ENCODE data around the gene CABLES1.
"Not testable (repeated sequence)": the region's sequence is repeated elsewhere in the genome, so short reads cannot be mapped to it uniquely, and the experiment has no call there.

CABLES1 gene

DNA sequence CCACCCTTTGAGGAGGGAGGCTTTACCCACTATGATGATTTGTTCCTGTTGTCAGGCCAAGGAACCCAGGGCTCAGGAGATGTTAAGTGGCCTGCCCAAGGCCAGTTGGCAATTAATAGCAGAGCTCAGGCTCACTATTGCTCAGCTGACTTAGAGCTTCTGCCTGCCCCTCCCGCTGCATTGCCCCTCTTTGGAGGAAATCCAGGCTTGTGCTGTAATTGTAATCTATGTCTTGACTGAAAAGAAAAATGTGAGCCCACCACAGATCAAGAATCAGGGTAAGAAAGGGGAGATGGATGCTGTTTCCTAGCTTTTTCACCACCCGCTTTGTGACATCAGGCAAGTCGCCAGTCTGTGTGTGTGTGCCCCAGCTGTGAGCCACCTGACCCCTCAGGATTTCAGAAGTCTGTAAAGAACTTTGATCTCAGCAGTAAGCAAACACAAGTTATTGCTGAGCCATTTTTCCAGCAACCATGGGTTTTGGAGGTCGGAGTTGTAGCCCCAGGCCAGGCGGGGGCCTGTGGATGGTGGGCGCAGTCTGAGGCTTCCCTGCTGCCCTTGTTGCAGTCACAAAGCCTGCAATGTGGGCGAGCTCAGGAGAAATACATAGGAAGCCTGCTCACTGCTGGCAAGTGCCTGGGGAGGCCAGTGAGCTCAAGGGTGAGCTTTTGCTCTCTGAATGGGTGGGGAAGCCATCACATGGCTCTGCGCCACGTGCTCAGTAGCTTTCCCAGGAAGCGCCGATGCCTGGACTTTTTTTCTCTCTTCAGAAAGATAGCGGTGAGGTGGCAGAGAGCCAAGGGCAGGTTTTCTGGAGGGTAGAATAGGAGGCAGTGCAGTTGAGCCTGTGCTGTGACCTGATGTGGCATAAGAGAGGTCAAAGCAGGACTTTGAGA, 6.1 kb downstream of the CABLES1 start:
- DNase-seq = peak in 2 of 58 donors; percentile 8 to 35

DNA sequence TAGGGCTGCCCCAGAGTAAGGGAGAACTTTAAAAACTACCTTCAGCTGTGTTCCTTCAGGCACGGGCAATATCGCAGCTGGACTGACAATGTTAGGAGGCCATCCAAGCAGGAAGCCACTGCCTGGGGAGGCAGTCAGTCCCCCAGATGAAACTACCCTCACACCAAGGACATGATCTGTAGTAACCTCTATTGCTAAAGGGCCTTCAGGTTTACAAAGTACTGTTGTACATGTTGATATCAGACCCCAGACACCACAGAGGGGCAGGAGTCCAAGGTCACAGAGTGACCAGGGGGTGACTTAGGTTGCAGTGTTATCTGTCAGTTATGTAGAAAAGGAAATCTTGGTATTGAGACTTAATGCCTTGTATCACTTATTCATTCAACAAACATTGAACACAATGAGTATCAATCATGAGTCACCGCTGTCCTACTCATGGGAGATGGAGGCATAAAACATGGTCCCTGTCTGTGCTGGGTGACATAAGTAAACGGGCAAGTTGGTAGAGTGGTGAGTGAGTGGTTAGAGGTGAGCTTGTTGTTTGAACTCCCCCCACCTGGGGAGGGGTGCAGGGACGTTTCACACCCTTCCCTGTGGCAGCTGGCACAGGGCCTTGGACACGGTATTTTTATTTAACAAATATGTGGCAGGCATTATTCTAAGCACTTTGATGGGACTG, 7.1 kb downstream of the CABLES1 start:
- no peak for DNase-seq

DNA sequence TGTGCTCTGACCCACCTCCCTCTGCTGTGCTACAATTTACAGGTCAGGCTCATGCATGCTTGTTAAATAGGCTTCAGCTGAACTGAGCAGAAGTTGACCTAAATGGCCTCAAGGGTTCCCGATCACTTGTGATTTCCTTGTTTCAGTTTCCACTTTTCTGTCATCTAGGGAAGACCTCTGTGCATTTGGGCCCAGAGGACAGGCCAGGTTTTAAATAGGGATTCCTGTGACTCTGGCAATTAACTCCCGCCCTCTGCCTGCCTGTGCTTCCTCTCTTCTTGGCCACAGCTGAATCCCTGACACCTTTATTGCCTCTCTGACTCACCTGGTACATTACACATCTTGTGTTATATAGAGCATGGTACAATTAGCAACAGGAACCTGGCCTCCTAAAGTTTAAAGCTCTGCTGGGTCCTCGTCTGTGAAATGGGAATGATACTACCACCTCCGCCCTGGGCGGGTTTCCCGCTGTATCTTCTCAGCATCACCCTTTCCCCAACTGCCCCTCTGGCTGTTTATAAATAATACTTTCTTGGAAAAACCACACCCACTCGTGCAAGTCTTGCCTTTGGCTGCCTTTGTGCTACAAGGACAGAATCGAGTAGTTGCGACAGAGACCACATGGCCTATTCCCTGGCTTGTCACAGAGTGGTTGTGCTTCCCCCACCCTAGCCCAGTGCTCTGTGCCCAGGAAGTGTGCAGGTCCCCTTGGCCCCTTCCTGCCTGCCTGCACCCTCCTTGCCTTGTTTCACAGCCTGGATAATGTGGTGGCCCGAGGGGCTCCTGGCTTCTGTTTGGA, 7.9 kb downstream of the CABLES1 start:
- DNase-seq = peak in 13 of 58 donors; percentile 14 to 72 (median 43)

DNA sequence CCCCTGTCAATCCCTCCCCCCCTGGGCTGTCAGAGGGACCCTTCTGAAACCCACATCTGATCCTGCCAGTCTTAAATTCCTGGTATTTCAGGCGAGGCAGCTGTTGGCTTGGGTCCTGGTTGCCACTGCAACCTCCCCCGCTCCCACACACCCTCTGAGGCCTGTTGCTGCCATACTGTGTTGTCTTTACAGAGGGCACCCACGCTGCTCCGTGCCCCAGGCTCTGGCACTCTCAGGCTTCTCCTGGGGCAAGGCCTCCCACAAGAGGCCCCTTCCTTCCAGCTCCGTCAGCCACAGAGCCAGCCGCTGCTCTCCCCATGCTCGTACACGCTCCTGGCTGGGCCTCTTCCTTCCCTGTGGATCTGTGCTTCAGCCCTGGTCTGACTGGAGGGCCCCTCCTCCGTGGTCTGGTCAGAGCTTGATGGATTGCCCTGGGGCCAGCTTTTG, 8.6 kb downstream of the CABLES1 start:
- DNase-seq = peak in 23 of 58 donors; percentile 9 to 72 (median 35)

DNA sequence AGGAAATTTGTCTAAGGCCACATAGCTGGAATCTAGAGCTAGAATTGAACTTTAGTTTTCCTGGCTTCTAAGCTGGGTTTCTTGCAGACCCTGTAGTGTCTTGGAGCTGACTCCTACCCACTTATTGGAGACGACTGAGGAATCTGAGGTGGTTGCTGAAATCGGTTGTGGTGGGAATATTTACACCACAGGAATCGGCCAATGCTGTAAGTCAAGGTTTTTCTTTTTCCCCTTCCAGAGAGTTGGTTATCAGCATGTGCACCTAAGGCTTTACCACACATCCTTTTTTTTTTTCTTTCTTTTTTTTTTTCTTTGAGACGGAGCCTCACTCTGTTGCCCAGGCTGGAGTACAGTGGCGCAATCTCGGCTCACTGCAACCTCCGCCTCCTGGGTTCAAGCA, 9.4 kb downstream of the CABLES1 start:
- DNase-seq = no peak

DNA sequence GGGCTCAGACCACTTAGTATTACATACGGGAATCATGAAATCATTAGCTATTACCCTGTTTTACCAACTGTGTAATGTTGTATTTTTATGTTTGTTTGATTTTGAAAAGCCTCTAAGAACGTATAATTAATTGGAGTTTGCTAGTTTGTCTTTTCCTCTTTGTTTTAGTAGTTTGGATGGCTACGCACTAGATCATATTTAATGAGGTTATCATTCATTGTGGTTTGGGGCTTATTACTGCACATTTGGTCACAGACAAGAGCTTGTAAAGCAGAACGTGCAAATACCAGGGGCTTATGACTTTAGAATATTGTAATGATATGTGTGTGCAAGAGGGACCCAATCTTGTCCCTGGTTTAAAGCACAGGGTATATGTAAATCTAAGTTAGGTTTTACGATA, 10.3 kb downstream of the CABLES1 start:
- no peak for DNase-seq

DNA sequence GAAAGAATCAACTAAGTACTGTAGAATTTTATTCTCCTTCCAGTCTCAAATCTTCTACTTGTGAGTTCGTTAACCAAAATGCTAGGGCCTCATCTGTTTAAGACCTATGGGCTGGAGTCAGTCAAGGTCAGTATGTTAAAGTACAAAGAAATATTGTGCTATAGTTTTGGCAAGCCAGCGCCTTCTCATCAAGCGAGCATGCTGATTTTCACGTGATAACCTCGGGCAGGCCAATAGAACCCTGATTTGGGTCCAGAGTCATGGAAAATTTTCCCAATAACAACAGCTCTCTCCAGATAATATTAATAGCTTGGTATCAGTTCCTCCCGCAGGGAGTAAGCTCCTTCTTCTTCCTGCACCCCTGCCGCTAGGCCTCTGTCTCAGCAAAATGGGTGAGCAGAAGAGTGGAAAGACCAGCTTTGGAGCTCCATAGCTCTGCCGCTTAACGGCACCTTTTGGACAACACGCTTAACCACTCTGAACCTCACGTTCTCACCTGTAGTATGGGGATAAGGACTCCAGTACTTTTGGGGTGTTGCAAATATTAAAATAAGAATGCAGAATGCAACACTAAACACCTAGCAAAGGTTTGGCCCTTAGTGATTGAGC, 11.7 kb downstream of the CABLES1 start:
- peak in 2 of 58 donors; percentile 6 to 29 for DNase-seq

DNA sequence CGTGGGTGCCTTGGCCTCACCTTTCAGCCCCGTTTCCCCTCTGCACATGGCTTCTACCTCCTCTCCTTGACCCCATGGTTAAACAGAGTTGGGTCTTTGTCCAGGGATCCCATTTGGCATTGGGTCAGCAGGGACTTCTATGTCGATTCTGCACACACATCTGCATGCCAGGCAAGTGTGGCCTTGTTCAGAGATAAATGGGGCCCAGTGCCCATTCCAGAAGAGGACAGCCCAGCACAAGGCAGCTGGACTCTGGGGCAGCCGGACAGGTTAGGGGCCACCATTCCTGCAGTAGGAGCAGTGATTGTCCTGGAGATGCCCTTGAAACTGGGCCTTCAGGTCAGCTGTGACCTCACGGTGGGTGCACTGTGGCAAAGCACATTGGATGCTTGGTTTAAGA, 13.1 kb downstream of the CABLES1 start:
- DNase-seq = no peak

DNA sequence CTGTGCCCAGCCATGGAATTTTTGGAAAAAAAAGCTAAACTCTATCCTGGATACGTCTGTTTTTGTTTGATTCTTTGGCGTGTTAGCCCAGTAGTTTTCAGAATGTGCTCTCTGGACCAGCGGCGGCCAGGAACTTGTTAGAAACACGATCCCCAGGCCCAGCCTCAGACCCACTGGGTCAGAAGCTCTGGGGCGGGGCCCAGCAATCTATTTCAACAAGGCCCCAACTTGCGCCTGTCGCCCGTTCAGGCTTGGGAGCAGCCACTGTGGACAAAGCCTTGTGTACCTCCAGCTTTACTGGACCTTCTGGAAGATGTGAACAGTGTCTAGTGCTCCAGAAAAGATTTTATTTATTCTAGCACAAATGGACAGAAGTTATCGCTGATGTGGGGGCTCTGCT, 14.3 kb downstream of the CABLES1 start:
- DNase-seq = no peak

DNA sequence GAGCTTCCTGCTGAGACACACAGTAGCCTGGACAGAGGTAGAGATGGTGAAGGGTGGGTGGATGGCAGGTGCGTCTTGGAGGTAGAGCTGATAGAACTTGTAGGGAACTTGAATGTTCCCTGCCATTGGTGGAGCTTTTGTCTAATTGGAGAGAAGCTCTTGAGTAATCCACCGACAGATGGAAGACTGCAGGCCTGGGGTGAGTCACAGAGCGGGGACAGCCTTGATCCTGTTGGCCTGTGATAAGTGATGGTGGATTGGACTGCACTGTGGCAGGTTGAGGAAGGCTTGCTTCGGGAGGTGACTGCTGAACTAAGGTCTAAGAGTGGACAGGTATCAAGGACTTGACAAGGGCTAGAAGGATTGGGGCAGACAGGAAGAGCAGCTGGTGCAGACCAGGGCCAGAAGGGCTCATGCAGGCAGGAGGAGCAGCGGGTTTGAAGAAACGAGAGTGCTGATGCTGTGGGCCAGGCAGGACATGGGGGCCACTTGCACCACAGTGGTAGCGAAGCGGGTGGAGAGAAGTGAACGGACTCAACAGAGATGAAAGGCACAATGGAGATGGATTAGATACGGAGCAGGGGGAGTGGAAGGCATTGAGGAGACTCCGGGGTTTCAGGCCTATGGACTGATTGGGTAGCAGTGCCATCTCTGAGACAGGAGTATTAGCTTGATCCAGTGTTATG, 16.3 kb downstream of the CABLES1 start:
- no peak for DNase-seq

DNA sequence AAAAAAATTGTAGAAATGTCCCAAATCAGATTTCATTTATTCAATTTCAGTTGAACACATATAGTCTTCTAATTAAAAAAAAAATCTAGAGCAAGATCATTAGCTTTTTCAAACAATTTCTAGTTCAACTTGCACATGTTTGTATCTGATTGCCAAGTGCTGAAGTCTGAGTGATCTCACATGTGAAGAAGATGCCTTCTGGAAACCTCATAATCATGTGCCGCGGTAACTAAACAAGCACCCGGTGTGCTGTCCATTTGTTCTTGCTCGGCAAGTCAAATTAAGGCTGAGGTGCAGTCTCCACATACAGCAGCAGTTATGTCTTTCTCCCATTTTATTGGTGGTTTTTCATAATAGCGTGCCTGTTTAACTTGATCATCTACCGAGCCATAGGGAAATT, 18.7 kb downstream of the CABLES1 start:
- no peak for DNase-seq

DNA sequence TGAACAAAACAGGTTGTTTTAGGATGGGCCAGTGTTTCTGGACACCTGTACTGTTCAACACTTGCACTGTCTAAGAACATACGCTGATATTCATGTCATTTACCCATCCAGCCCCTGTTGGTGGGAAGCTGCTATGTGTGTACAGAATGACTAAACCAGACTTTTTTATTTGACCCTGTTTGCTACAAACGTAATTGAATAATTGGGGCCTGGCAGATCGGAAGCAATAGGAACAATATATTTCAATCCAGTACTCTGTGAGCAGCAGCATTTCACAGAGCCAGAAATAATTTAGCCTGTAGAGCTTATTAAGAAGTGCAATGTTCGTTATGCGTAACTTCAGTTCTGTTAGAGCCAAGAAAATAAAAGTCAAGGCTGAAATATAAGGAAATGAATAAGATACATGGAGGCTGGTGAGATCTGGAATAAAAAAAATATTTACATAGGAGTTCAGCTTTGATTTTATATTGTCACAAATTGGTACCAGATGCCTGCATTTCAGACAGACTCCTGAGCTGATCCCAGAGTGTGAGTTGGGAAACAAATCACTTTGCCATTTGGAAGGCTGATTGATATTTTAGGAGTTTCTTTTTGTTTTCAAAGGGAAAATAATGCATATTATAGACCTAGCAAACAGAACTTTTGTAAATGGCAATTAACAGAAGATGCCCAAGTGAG, 19.7 kb downstream of the CABLES1 start:
- no peak for DNase-seq

DNA sequence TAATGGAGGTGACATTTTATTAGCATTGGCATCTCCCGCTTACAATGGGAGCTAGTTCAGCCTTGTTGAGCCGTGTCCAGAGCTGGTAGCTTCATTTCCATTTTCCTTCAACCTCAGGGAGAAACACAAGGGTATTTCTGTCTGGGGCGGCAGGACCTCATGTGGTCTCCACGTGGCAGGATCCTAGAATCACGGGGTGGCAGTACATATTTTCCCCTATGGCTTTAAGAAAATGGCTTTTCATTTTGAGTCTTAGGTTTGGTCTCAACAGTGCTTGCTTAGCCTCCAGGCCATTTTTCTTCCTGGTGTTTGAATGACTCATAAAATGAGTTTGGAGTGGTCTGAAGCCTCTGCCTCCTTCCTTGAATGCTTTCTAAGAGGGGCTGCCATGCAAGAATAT, 20.3 kb downstream of the CABLES1 start:
- no peak for DNase-seq

DNA sequence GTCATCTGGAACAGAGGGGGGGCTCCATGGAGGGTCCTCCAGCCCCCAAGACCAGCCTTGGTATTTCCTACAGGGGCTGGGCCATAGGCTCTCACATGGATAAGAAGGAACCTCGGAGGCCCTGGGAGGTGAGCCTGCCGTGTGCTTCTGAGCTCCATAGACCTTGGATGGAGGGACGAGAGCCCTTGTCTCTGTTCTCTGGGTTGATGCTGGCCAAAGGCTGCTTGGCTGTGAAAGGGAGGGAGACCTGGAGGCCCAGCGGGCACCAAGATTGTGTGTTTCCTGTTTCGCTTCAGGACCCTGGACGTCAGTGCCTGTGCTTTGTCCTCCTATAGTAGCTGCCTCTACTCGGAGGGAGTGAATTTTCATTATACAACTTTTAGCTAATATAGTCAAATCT, 20.8 kb downstream of the CABLES1 start:
- DNase-seq = no peak

DNA sequence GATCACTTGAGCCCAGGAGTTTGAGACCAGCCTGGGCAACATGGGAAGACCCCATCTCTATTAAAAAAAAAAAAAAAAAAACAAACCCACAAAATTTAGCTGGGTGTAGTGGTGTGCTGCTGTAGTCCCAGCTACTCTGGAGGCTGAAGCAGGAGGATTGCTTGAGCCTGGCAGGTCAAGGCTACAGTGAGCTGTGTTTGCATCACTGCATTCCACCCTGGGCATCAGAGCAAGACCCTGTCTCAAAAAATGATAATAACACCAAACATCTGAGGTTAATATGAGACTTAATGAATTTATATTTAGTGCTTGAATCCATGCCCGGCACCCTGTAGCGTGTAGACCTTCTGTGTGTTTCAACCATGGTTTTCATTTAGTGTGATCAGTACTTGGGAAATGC, 22.8 kb downstream of the CABLES1 start:
- no peak for DNase-seq

DNA sequence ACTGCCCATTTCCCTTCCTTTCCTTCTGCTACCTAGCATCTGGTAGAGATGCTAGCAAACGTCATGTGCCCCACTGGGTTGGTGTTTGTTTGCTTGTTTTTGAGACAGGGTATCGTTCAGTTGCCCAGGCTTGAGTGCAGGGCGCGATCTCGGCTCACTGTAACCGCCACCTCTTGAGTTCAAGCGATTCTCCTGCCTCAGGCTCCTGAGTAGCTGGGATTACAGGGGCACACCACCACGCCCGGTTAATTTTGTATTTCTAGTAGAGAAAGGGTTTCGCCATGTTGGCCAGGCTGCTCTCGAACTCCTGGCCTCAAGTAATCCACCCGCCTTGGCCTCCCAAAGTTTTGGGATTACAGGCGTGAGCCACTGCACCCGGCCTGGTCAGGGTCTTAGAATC, 23.6 kb downstream of the CABLES1 start:
- DNase-seq = not testable (repeated sequence)

DNA sequence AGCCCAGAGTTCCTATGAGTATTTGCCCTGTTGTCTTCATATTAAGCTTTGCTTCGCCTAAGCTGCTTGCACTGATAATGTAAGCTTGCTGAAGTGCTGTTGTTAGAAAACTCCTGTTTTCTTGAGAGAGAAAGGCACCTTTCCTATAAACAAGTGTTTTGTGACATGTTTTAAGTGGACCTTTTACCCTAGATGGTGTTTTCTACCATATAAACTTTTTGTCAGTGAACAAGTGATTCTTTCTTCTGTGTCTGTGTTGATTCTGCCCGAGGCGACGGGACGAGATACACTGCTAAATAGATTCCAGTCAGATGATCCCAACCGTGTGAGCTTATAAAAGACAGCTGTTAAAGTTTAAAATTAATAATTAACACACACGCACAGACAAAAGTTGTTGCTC, 24.1 kb downstream of the CABLES1 start:
- no peak for DNase-seq

DNA sequence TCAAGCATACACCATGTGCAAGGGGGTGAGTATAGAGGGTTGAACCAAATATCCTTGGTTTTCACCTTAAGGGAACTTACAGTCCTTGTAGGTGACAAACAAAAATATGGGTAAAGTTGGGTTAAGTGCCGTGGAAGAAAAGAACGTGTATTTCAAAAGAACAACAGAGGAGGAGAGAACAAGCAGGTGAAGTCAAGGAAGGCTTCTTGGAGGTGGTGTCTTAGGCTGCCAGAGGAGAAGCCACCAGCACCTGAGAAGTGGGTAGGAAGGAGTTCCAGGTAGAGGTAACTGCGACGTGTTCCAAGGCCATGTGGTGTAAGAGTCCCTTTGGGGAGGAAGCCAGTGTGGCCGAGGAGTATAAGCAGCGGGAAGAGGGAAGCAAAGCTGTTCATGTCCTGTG, 27.2 kb downstream of the CABLES1 start:
- no peak for DNase-seq

DNA sequence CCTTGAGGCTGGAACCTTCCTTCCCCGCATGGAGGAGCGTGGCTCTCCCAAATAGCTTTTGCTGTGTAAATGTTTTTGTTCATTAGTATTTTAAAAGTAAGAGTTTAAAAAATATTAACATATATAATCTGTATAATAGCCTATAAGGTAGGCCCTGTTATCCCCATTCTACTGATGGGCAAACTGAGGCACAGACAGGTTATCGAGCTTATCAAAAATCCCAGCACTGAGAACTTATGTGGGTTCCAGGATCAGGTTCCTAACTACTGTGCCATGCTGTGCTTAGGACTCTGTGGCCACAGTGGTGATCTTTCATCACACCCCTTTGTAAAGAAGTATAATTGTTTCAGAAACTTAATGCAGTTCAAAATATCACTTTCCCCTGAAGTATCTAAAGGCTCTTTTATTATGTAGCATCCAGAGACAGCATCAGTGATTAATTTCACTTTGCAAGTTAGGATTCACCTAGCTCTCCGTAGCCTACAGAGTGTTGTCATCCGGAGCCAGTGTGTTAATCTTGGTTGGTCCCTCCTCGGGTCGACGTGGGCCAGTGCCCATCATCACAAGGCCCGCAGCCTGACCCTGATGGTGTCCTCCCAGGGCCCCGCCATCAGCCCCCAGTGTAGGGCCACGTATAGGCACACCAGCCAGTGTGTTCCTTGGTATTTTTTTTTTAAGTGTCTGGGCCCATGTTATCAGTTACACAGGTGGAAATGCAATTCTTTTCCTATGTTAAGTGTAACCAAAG, 28.7 kb downstream of the CABLES1 start:
- DNase-seq = no peak
